Measurements from ENCODE around the gene CPZ. TPM values are rescaled to one million over a fixed set of nuclear protein-coding genes. Genes with fewer than 3 reads are reported as not detected.

CPZ gene
- total RNA-seq, 1 experiment from 2014 or later: 9.1 TPM

DNA sequence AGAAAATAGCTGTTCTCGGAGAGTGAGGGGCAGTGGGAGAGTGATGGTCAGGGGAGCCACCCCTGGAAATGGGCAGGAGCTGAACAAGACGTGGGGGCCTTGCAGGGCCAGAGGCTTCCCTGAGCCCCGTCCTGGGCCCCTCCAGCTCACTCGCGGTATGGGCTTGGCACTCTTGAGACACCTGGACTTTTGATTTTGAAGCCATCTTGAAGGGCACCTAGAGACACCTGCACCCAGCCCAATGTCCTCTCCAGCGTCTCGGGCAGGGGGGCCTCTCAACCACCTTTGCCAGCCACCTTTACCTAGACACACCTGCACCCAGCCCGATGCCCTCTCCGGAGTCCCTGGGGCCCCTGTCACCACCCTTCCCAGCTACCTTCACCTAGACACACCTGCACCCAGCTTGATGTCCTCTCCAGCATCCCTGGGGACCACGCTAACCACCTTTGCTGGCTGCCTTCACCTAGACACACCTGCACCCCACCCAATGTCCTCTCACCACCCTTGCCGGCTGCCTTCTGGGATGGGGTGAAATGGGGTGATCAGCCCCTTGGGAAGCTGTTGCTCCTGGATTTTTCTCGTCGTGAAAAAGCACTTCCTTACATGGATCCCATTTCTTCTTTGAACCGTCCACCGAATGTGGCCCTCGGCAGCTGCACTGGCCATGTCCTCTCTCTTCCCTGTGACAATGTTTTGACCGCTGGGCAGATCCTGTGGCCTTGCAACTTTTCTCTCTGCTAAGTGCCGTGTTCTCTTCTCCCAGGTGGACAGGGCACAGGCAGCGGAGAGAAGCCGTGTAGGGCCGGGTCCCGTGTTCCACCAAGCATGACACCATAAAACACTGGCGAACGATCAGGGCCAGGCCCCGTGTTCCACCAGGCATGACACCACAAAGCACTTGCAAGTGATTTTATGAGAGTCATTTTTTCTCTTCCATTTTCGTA, 47.5 kb downstream of the CPZ start:
- 0 out of 2 replicates have a peak, but pooled peaks cover 4% of the 10 kb centered on the region for H3K4me1 ChIP-seq (replicated peaks; ENCODE audit: insufficient read depth)
- H3K79me2 ChIP-seq (ENCODE audit: low read depth): no peaks in the 10 kb centered on the region
- no peak for TF ChIP-seq EZH2 (IDR thresholded peaks at IDR 0.05; ENCODE audit: low read depth)
- TF ChIP-seq CTCF (conservative IDR thresholded peaks at IDR 0.05): no peak
- H3K4me2 ChIP-seq: no peak overlapping the region
- no peak for DNase-seq
- ChIA-PET CTCF (interaction anchor here (0.5 kb wide), 1 partner anchor 182 kb away, joined by 3 read pairs; no protein-coding TSS in a partner anchor), POLR2A (ENCODE audit: unreplicated experiment) (no interaction called here)
- H3K9me3 ChIP-seq (ENCODE audit: insufficient read depth, low read depth): no peaks in the 10 kb centered on the region
- BruUV-seq (replicated peaks): no TSS peak
- H4K20me1 ChIP-seq (ENCODE audit: insufficient read depth): no peaks in the 10 kb centered on the region
- H3K27ac ChIP-seq: no peak overlapping the region
- no peaks in the 10 kb centered on the region for H3K9me2 ChIP-seq (ENCODE audit: insufficient read depth)
- no peaks in the 10 kb centered on the region for H3F3A ChIP-seq (ENCODE audit: insufficient read depth, low read depth)
- intact Hi-C loops (cut with micrococcal nuclease; ENCODE audit: unreplicated experiment): no loop called here
- no peak overlapping the region for H2AFZ ChIP-seq
- H3K4me3 ChIP-seq: no peak overlapping the region
- H3K27me3 ChIP-seq (ENCODE audit: insufficient read depth, low read depth): no peaks in the 10 kb centered on the region
- H3K36me3 ChIP-seq (ENCODE audit: low read depth): no peaks in the 10 kb centered on the region

DNA sequence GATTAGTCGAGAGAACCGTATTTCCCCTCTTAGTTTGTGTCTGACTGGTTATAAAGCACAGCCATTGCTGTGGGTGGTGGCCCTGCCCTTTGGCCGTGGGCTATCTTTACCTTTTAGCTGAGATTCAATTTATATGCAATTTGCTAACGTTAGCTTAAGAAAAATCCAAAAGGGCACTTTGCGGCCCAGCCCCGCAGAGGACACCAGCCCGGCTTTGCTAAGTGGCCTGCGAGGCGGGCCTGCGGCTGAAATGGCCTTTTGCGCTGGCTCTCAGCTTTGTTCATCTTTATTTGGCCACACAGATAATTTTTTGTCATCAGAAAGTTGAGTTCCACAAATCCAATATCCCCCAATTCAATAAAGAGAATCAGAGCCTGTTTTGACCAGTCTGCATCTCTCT, 48.3 kb downstream of the CPZ start:
- no peak for DNase-seq
- no peaks in the 10 kb centered on the region for H3K79me2 ChIP-seq (ENCODE audit: low read depth)
- H3K4me1 ChIP-seq (replicated peaks; ENCODE audit: insufficient read depth): 0 out of 2 replicates have a peak, but pooled peaks cover 4% of the 10 kb centered on the region
- no peak overlapping the region for H2AFZ ChIP-seq
- no peaks in the 10 kb centered on the region for H3K27me3 ChIP-seq (ENCODE audit: insufficient read depth, low read depth)
- TF ChIP-seq EZH2 (IDR thresholded peaks at IDR 0.05; ENCODE audit: low read depth) (no peak), CTCF (conservative IDR thresholded peaks at IDR 0.05) (no peak)
- H3F3A ChIP-seq (ENCODE audit: insufficient read depth, low read depth): no peaks in the 10 kb centered on the region
- no peaks in the 10 kb centered on the region for H3K9me2 ChIP-seq (ENCODE audit: insufficient read depth)
- H3K27ac ChIP-seq: no peak overlapping the region
- intact Hi-C loops (cut with micrococcal nuclease; ENCODE audit: unreplicated experiment): no loop called here
- no peaks in the 10 kb centered on the region for H3K9me3 ChIP-seq (ENCODE audit: insufficient read depth, low read depth)
- no peak overlapping the region for H3K4me3 ChIP-seq
- ChIA-PET CTCF (interaction anchor here (0.5 kb wide), 1 partner anchor 182 kb away, joined by 3 read pairs; no protein-coding TSS in a partner anchor), POLR2A (ENCODE audit: unreplicated experiment) (no interaction called here)
- no peak overlapping the region for H3K4me2 ChIP-seq
- H4K20me1 ChIP-seq (ENCODE audit: insufficient read depth): no peaks in the 10 kb centered on the region
- no peaks in the 10 kb centered on the region for H3K36me3 ChIP-seq (ENCODE audit: low read depth)
- BruUV-seq (replicated peaks): no TSS peak

- Histone ChIP-seq H2AFZ (no peak overlapping the region), H3K4me3 (no peak overlapping the region), H3F3A (ENCODE audit: insufficient read depth, low read depth) (no peaks in the 10 kb centered on the region), H3K27me3 (ENCODE audit: insufficient read depth, low read depth) (no peaks in the 10 kb centered on the region), H3K36me3 (ENCODE audit: low read depth) (no peaks in the 10 kb centered on the region), H3K27ac (no peak overlapping the region), H3K9me2 (ENCODE audit: insufficient read depth) (no peaks in the 10 kb centered on the region), H3K79me2 (ENCODE audit: low read depth) (no peaks in the 10 kb centered on the region), H3K9me3 (ENCODE audit: insufficient read depth, low read depth) (no peaks in the 10 kb centered on the region), H4K20me1 (ENCODE audit: insufficient read depth) (no peaks in the 10 kb centered on the region), H3K4me2 (no peak overlapping the region), H3K4me1 (replicated peaks; ENCODE audit: insufficient read depth) (0 out of 2 replicates have a peak, but pooled peaks cover 4% of the 10 kb centered on the region)
- ChIA-PET CTCF (no interaction called here), POLR2A (ENCODE audit: unreplicated experiment) (no interaction called here)
- intact Hi-C loops (cut with micrococcal nuclease; ENCODE audit: unreplicated experiment): no loop called here
- TF ChIP-seq EZH2 (IDR thresholded peaks at IDR 0.05; ENCODE audit: low read depth) (no peak), CTCF (conservative IDR thresholded peaks at IDR 0.05) (no peak)
- no TSS peak for BruUV-seq (replicated peaks)
- no peak for DNase-seq
Observed at GRCh38 chr4:8641256-8641655, 48.7 kb downstream of the CPZ start.
